Upper lobe of left lung (tissue), 6 donors: ENCODE data around the gene ARID1B. TPM values are rescaled to one million over a fixed set of nuclear protein-coding genes. Genes with fewer than 3 reads are reported as not detected.

ENCODE experiments used
- ATAC-seq, 2 donors: fragments of 200-7000 bp; cut with Tn5 transposase; one replicate each; pipeline ENCODE4 v1.9.1; 2022; ENCODE audit warnings: mild to moderate bottlenecking in 2 of 2, moderate library complexity in 2 of 2; ENCODE audit not compliant: low FRiP score in 2 of 2
- DNase-seq, 2 donors: peaks; one replicate each; pipeline ENCODE4 v3.0.0-alpha.2; 2019 to 2020
- H3K27ac ChIP-seq, 4 donors: fragments of 200-600 bp; sonication (generic); one replicate each; pipeline ENCODE4 v1.5.1; 2016 to 2019
- H3K27me3 ChIP-seq, 4 donors: fragments of 200-600 bp; sonication (generic); one replicate each; pipeline ENCODE4 v1.5.1; 2017 to 2019
- H3K36me3 ChIP-seq, 4 donors: fragments of 200-600 bp; sonication (generic); one replicate each; pipeline ENCODE4 v1.5.1; 2016 to 2019
- H3K4me1 ChIP-seq, 4 donors: fragments of 200-600 bp; sonication (generic); one replicate each; pipeline ENCODE4 v1.5.1; 2018 to 2019
- H3K4me3 ChIP-seq, 4 donors: fragments of 200-600 bp; sonication (generic); one replicate each; pipeline ENCODE4 v1.5.1; 2017 to 2019; ENCODE audit warnings: mild to moderate bottlenecking in 2 of 4, moderate library complexity in 1 of 4
- H3K9me3 ChIP-seq, 4 donors: fragments of 200-600 bp; sonication (generic); one replicate each; pipeline ENCODE4 v1.5.1; 2018 to 2019
- EP300 ChIP-seq, 4 donors: sonication (generic); formaldehyde crosslinking; IDR thresholded peaks; one replicate each; pipeline ENCODE4 v1.5.1; 2017; ENCODE audit warnings: antibody characterized with exemption in 4 of 4, control low read depth in 2 of 4
- POLR2A ChIP-seq, 4 donors: fragments of 450-650 bp; IDR thresholded peaks; one replicate each; pipeline ENCODE4 v1.5.1; 2016 to 2017; ENCODE audit warnings: antibody characterized with exemption in 4 of 4, mild to moderate bottlenecking in 2 of 4
- POLR2AphosphoS5 ChIP-seq, 2 donors: sonication (generic); formaldehyde crosslinking; IDR thresholded peaks; one replicate each; pipeline ENCODE4 v1.5.1; 2017; ENCODE audit warnings: antibody characterized with exemption in 2 of 2
- WGBS, 2 donors: methylation state at CpG; one replicate each; pipeline ENCODE4 v1.1.5; 2017 to 2018; 5-methylcytosine and 5-hydroxymethylcytosine counted together
- total RNA-seq, 6 donors: library from RNA; depleted of rRNA in 4 of 6; stranded (reverse); fragments of >200 nt in 4 of 6; gene quantifications; one replicate each; pipeline versions ENCODE4 v1.1.0 to v1.2.1, GENCODE V29; 2016 to 2021
- TF ChIP-seq, protein P1 (sequence below), 6 experiments: fragments of 450-650 bp in 4 of 6; fragments of 200-600 bp in 2 of 6; sonication (generic) in 2 of 6; IDR thresholded peaks; one replicate each; pipeline ENCODE4 v1.5.1; 2016 to 2019; ENCODE audit warnings: antibody characterized with exemption in 6 of 6
- donor health status: DM: no; HTN: no; CAD: no; lungs with moderate emphysema.
- donor health status: DM: no; HTN: yes; CAD: no; lungs with severe emphysema.

Gene ARID1B
- total RNA-seq, 6 donors from 2014 or later, result 66.4 to 168 (median 109) TPM

DNA sequence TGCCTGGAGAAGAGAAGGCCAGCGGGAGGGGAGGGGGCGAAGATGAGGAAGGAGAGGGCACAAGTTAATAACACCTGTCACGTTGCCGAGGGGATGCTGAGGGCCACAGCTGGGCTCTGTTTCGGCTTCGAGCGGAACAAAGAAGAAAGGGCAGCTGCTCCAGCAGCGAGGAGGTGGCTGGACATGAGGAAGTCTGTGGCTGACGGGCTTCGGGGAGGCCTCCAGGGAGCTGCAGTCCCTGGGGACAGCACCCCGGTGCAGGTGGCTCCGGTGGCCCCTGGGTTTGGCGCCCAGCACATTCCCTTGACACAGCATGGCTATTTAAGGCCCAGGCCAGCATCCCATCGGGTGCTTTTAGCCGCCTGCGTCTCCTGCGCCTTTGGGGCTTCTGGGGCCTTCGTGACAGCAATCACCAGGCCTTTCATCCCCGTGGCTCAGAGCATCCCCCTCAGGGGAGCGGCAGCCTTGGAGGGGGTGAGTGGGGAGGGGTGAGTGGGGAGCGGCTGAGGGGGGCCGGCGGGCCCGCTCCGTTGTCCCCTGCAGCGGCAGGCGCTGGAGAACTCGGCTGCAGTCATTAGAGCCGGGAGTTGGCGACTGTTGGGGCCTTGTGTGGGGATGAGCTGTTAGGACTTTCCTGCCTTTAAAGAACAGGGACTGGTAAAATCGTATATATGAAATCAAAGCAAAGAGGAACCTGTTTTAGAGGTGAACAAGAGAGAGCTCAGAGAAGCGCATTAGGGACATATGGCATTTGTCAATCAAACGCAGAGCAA is 447.2 kb downstream of the ARID1B start:
- ATAC-seq, result no peak
- no peak overlapping the region for H3K27ac ChIP-seq
- TF ChIP-seq POLR2AphosphoS5 (IDR thresholded peaks at IDR 0.05) (no peak), POLR2A (IDR thresholded peaks at IDR 0.05) (no peak), EP300 (IDR thresholded peaks at IDR 0.05) (no peak)
- TF ChIP-seq, protein P1, sequence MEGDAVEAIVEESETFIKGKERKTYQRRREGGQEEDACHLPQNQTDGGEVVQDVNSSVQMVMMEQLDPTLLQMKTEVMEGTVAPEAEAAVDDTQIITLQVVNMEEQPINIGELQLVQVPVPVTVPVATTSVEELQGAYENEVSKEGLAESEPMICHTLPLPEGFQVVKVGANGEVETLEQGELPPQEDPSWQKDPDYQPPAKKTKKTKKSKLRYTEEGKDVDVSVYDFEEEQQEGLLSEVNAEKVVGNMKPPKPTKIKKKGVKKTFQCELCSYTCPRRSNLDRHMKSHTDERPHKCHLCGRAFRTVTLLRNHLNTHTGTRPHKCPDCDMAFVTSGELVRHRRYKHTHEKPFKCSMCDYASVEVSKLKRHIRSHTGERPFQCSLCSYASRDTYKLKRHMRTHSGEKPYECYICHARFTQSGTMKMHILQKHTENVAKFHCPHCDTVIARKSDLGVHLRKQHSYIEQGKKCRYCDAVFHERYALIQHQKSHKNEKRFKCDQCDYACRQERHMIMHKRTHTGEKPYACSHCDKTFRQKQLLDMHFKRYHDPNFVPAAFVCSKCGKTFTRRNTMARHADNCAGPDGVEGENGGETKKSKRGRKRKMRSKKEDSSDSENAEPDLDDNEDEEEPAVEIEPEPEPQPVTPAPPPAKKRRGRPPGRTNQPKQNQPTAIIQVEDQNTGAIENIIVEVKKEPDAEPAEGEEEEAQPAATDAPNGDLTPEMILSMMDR (IDR thresholded peaks at IDR 0.05), result no peak
- WGBS, 2 donors, result 90 to 95% methylated on average over 21 to 33 of the region's 33 CpGs
- peaks cover 2 to 14% (median 8%) of the 10 kb centered on the region in 4 donors for H3K4me1 ChIP-seq
- DNase-seq, result peak in 1 of 2 donors; percentile 61
- H3K4me3 ChIP-seq, result no peak overlapping the region
- no peaks in the 10 kb centered on the region for H3K9me3 ChIP-seq
- H3K27me3 ChIP-seq, result no peaks in the 10 kb centered on the region
- H3K36me3 ChIP-seq, result no peaks in the 10 kb centered on the region

DNA sequence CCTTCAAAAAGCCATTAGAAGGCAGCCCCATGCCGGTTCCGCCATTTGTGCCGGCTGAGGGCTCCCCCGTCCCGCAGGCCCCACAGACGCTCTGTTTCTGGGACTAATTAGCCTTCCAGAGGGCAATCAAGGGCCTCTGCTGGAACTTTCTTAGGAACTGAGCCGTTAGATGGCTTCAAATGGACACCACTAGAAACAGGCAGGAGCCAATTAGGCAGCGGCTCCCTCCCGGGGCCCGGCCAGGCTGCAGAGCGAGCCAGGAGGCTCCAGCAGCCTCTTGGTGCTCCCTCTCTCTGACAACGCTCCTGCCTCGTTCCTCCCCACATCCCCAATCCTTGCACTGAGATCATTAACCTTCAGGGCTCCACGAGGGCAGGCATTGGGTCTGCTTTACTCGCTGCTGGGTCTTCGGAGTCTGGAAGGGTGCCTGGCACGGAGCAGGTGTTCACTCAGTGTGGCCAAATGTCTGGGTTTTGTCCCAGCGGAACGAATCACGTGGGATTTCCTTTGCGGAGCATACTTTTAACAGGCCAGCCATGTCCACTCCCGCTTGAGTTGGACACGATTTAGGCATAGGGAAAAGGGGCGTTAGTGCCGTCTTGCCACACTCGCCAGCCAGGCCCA is 447.9 kb downstream of the ARID1B start:
- Histone ChIP-seq H3K4me3 (no peak overlapping the region), H3K27ac (peak overlapping the region in 2 of 4 donors; percentile 24 to 56), H3K4me1 (peaks cover 2 to 14% (median 8%) of the 10 kb centered on the region in 4 donors), H3K9me3 (no peaks in the 10 kb centered on the region), H3K36me3 (no peaks in the 10 kb centered on the region), H3K27me3 (no peaks in the 10 kb centered on the region)
- peak in 1 of 2 donors; percentile 46 for DNase-seq
- TF ChIP-seq, protein P1 (IDR thresholded peaks at IDR 0.05), result no peak
- TF ChIP-seq POLR2A (IDR thresholded peaks at IDR 0.05) (no peak), EP300 (IDR thresholded peaks at IDR 0.05) (no peak), POLR2AphosphoS5 (IDR thresholded peaks at IDR 0.05) (no peak)
- ATAC-seq, result no peak
- 92 to 93% methylated on average over 25 to 26 of the region's 26 CpGs for WGBS, 2 donors

DNA sequence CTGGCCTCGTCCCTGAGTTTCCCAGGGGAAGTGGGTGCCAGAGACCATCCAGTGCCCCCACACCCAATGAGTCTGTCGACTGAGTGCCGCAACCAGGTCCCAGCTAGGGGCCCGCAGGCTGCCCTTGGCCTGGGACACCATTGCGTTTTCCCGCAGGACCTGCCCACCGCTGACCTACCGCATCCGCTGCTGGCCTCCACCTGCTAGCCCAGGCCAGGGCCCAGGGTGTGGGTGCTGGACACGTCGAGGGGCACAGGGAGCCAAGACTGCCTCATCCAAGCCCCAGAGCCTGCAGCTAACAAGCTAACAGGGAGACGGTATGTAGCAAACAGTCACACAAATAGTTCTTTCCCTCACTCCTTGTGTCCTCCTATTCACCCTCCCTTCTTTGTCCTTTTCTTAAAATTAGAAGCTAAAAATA is 448.4 kb downstream of the ARID1B start:
- no peak for TF ChIP-seq POLR2A (IDR thresholded peaks at IDR 0.05)
- TF ChIP-seq, protein P1 (IDR thresholded peaks at IDR 0.05), result no peak
- TF ChIP-seq POLR2AphosphoS5 (IDR thresholded peaks at IDR 0.05), result no peak
- no peak for TF ChIP-seq EP300 (IDR thresholded peaks at IDR 0.05)
- Histone ChIP-seq H3K4me3 (no peak overlapping the region), H3K9me3 (no peaks in the 10 kb centered on the region), H3K4me1 (peaks cover 2 to 10% (median 6%) of the 10 kb centered on the region in 4 donors), H3K27ac (peak overlapping the region in 2 of 4 donors; percentile 24 to 56), H3K27me3 (no peaks in the 10 kb centered on the region), H3K36me3 (no peaks in the 10 kb centered on the region)
- no peak for ATAC-seq
- WGBS, 2 donors, result 94 to 95% methylated on average over 12 of the region's 12 CpGs
- DNase-seq, result peak in 1 of 2 donors; percentile 81

DNA sequence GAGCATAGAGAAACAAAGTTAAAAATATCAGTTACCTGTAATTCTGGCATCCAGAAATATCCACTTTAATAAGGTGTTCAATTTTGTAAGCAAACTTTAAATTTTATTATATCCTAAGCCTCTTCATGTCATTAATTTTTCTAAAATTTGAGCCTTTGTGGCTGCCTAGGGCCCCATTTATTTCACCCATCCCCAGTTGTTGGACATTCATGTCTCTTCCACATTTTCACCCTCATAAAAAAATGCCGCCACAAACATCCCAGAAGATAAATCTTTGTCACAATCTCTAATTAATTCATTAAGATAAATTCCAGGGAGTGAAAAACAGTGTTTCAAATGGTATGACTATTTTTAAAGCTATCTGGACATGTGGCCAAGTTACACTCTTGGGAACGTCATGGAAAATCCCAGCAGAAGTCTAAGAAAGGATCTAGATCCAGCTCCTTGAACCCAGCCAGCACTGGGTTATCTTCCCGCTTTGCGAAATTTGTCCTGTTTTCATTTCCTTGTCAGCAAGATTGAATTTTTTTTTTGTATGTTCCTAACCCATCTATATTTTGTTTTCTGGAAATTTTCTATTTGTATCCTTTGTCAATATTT is 448.9 kb downstream of the ARID1B start:
- no peak for TF ChIP-seq POLR2AphosphoS5 (IDR thresholded peaks at IDR 0.05)
- no peak for TF ChIP-seq EP300 (IDR thresholded peaks at IDR 0.05)
- TF ChIP-seq, protein P1 (IDR thresholded peaks at IDR 0.05), result no peak
- no peak for TF ChIP-seq POLR2A (IDR thresholded peaks at IDR 0.05)

More for the DNA sequence above, 448.9 kb downstream of the ARID1B start:
- Histone ChIP-seq H3K27me3 (no peaks in the 10 kb centered on the region), H3K4me3 (no peak overlapping the region), H3K4me1 (peaks cover 2 to 5% (median 3%) of the 10 kb centered on the region in 4 donors), H3K9me3 (no peaks in the 10 kb centered on the region), H3K36me3 (no peaks in the 10 kb centered on the region), H3K27ac (peak overlapping the region in 3 of 4 donors; percentile 6 to 58 (median 21))
- ATAC-seq (peak in 1 of 2 donors; percentile 60), DNase-seq (no peak)
- 71 to 81% methylated on average over 4 of the region's 4 CpGs for WGBS, 2 donors
